ENCODE data around the gene LDLRAD2. TPM values are rescaled to one million over a fixed set of nuclear protein-coding genes. Genes with fewer than 3 reads are reported as not detected.
A peak's percentile ranks its signal among the peaks of the same experiment; 100 is the strongest.

LDLRAD2 gene
- total and polyA plus RNA-seq, 8 donors, result 0.05 to 3.0 (median 0.09) TPM; not detected in 1

GRCh38 chr1:21818656-21819055, 6.6 kb downstream of the LDLRAD2 start:
- FAIRE-seq (no peak), DNase-seq (peak in 1 of 6 donors; percentile 46), ATAC-seq (peak in 3 of 4 donors; percentile 29 to 56 (median 54))
- TF ChIP-seq, protein P1, sequence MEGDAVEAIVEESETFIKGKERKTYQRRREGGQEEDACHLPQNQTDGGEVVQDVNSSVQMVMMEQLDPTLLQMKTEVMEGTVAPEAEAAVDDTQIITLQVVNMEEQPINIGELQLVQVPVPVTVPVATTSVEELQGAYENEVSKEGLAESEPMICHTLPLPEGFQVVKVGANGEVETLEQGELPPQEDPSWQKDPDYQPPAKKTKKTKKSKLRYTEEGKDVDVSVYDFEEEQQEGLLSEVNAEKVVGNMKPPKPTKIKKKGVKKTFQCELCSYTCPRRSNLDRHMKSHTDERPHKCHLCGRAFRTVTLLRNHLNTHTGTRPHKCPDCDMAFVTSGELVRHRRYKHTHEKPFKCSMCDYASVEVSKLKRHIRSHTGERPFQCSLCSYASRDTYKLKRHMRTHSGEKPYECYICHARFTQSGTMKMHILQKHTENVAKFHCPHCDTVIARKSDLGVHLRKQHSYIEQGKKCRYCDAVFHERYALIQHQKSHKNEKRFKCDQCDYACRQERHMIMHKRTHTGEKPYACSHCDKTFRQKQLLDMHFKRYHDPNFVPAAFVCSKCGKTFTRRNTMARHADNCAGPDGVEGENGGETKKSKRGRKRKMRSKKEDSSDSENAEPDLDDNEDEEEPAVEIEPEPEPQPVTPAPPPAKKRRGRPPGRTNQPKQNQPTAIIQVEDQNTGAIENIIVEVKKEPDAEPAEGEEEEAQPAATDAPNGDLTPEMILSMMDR (IDR thresholded peaks at IDR 0.05), result no peak
- 53 to 60% methylated on average over 6 to 10 of the region's 10 CpGs for WGBS, 2 donors
- intact Hi-C loops (cut with DNase I), result no loop called here
- Histone ChIP-seq H3K4me3 (no peak overlapping the region), H3K9me3 (no peaks in the 10 kb centered on the region), H3K27me3 (no peaks in the 10 kb centered on the region), H3K4me1 (no peaks in the 10 kb centered on the region), H3K27ac (no peak overlapping the region), H3K36me3 (peaks cover 0 to 2% (median 0%) of the 10 kb centered on the region in 3 donors)

- no peak for DNase-seq
- no peak for ATAC-seq
- Histone ChIP-seq H3K36me3 (peaks cover 0 to 5% (median 0%) of the 10 kb centered on the region in 3 donors), H3K4me1 (no peaks in the 10 kb centered on the region), H3K9me3 (no peaks in the 10 kb centered on the region), H3K27ac (no peak overlapping the region), H3K4me3 (no peak overlapping the region), H3K27me3 (no peaks in the 10 kb centered on the region)
- no peak for FAIRE-seq
- intact Hi-C loops (cut with DNase I), result no loop called here
- 94 to 95% methylated on average over 9 of the region's 9 CpGs for WGBS, 2 donors
- TF ChIP-seq, protein P1 (IDR thresholded peaks at IDR 0.05), result no peak
Measured at GRCh38 chr1:21820597-21821232, 8.7 kb downstream of the LDLRAD2 start.

GRCh38 chr1:21821385-21822019, 9.4 kb downstream of the LDLRAD2 start:
- Histone ChIP-seq H3K36me3 (peaks cover 0 to 6% (median 0%) of the 10 kb centered on the region in 3 donors), H3K27me3 (no peaks in the 10 kb centered on the region), H3K27ac (no peak overlapping the region), H3K9me3 (no peaks in the 10 kb centered on the region), H3K4me1 (no peaks in the 10 kb centered on the region), H3K4me3 (no peak overlapping the region)
- no peak for FAIRE-seq
- peak in 1 of 6 donors; percentile 55 for DNase-seq
- intact Hi-C loops (cut with DNase I), result no loop called here
- TF ChIP-seq, protein P1 (IDR thresholded peaks at IDR 0.05), result no peak
- no peak for ATAC-seq
- WGBS, 2 donors, result 91% methylated on average over 11 of the region's 11 CpGs

GRCh38 chr1:21822349-21822748, 10.3 kb downstream of the LDLRAD2 start:
- WGBS, 2 donors, result 65 to 79% methylated on average over 9 of the region's 9 CpGs
- H3K4me1 ChIP-seq, result no peaks in the 10 kb centered on the region
- no peaks in the 10 kb centered on the region for H3K9me3 ChIP-seq
- ATAC-seq, result no peak
- TF ChIP-seq, protein P1 (IDR thresholded peaks at IDR 0.05), result no peak
- no peak overlapping the region for H3K4me3 ChIP-seq
- H3K36me3 ChIP-seq, result peaks cover 0 to 14% (median under 1%) of the 10 kb centered on the region in 3 donors
- intact Hi-C loops (cut with DNase I), result no loop called here
- peak in 1 of 6 donors; percentile 44 for DNase-seq
- no peaks in the 10 kb centered on the region for H3K27me3 ChIP-seq
- FAIRE-seq, result no peak
- H3K27ac ChIP-seq, result no peak overlapping the region
